NCI-H2196 (cell line): ENCODE data around the gene VWA7.
"Not testable (repeated sequence)": the region's sequence is repeated elsewhere in the genome, so short reads cannot be mapped to it uniquely, and the experiment has no call there.

Experiments
- DNase-seq: peaks from one replicate; lab custom pipeline; 2025; ENCODE audit not compliant: unreplicated experiment; lab: John Stamatoyannopoulos, UW

Gene VWA7

GRCh38 chr6:31776989-31777666 lies at the start of gene VWA7:
TSS of gene VWA7 (minus strand) at chr6:31777328. CDS start at chr6:31776779, 549 bp downstream.
- DNase-seq = peak; percentile 70

GRCh38 chr6:31826793-31827285 lies 49.7 kb upstream of the VWA7 start:
- DNase-seq = peak; percentile 56

- DNase-seq = no peak
These were observed 48.4 kb upstream of the VWA7 start for GRCh38 chr6:31825553-31825952.

- DNase-seq = not testable (repeated sequence)
These were observed 46.6 kb upstream of the VWA7 start for GRCh38 chr6:31823592-31824196.

- DNase-seq = peak; percentile 66
These were observed 45.1 kb upstream of the VWA7 start for GRCh38 chr6:31822036-31822821.

GRCh38 chr6:31821301-31822035 lies 44.3 kb upstream of the VWA7 start:
- peak; percentile 66 for DNase-seq

GRCh38 chr6:31820399-31820798 lies 43.3 kb upstream of the VWA7 start:
- not testable (repeated sequence) for DNase-seq

GRCh38 chr6:31819871-31820299 lies 42.8 kb upstream of the VWA7 start:
- no peak for DNase-seq

- DNase-seq = not testable (repeated sequence)
These were observed 40.9 kb upstream of the VWA7 start for GRCh38 chr6:31817929-31818511.

GRCh38 chr6:31817133-31817928 lies 40.2 kb upstream of the VWA7 start:
- DNase-seq = not testable (repeated sequence)

- DNase-seq = peak; percentile 93
These were observed 38.1 kb upstream of the VWA7 start, which contains the start of the genes HSPA1A and HSPA1L for GRCh38 chr6:31815025-31815838. TSS of gene HSPA1A (plus strand) at chr6:31815543. CDS start at chr6:31815757, 214 bp downstream. TSS of gene HSPA1L (minus strand) at chr6:31815283. CDS start at chr6:31811972, 3,311 bp downstream.

- peak; percentile 93 for DNase-seq
These were observed 37.5 kb upstream of the VWA7 start for GRCh38 chr6:31814677-31815024.

GRCh38 chr6:31813465-31813849 lies 36.3 kb upstream of the VWA7 start:
- no peak for DNase-seq

- no peak for DNase-seq
These were observed 34.5 kb upstream of the VWA7 start for GRCh38 chr6:31811645-31812044.

GRCh38 chr6:31808599-31808998 lies 31.5 kb upstream of the VWA7 start:
- not testable (repeated sequence) for DNase-seq

- DNase-seq = peak; percentile 95
These were observed 29.5 kb upstream of the VWA7 start, which contains the start of gene LSM2 for GRCh38 chr6:31806470-31807272. TSS of gene LSM2 (minus strand) at chr6:31806966. CDS start at chr6:31806757, 209 bp downstream.

GRCh38 chr6:31805939-31806469 lies 28.9 kb upstream of the VWA7 start:
- no peak for DNase-seq
